Activated CD8-positive, alpha-beta memory T cell treated with anti-CD3 and anti-CD28 coated beads, Interleukin-2, amount 10 ng/mL, durations not matched to agents 7 days and 5 days (primary cell): ENCODE data around the gene PTPRD. TPM values are rescaled to one million over a fixed set of nuclear protein-coding genes. Genes with fewer than 3 reads are reported as not detected.
"Not testable (repeated sequence)": the region's sequence is repeated elsewhere in the genome, so short reads cannot be mapped to it uniquely, and the experiment has no call there.

ENCODE experiments used
- ATAC-seq: fragments of 150-1000 bp; cut with Tn5 transposase; one replicate; pipeline ENCODE4 v1.10.0; 2021; ENCODE audit warnings: moderate library complexity
- CTCF ChIA-PET: fragments of 350-600 bp; sonication (Branson Sonifier 250); formaldehyde crosslinking; loops from one replicate; lab custom pipeline; 2021; ENCODE audit warnings: antibody characterized with exemption; lab: Charles Lee
- DNase-seq: peaks from one replicate; pipeline ENCODE4 v3.0.0-alpha.2; 2020
- H3K27ac Mint-ChIP-seq: one replicate; pipeline ENCODE4 v1.8.0; 2021; ENCODE audit warnings: mild to moderate bottlenecking, mixed read lengths
- H3K27me3 Mint-ChIP-seq: one replicate; pipeline ENCODE4 v1.8.0; 2021; ENCODE audit warnings: mixed read lengths
- H3K36me3 Mint-ChIP-seq: one replicate; pipeline ENCODE4 v1.8.0; 2021; ENCODE audit warnings: mild to moderate bottlenecking, mixed read lengths
- H3K4me1 Mint-ChIP-seq: one replicate; pipeline ENCODE4 v1.8.0; 2021; ENCODE audit warnings: mixed read lengths
- H3K4me3 Mint-ChIP-seq: one replicate; pipeline ENCODE4 v1.8.0; 2021; ENCODE audit warnings: mild to moderate bottlenecking, moderate library complexity, mixed read lengths
- H3K9me3 Mint-ChIP-seq: one replicate; pipeline ENCODE4 v1.8.0; 2022; ENCODE audit warnings: low read depth, mixed read lengths
- total RNA-seq, 2 experiments: library from RNA; stranded (reverse); gene quantifications; one replicate each; pipeline ENCODE4 v1.2.3, GENCODE V29; 2021

PTPRD gene
- total RNA-seq, 2 experiments from 2014 or later: 0.07 TPM; not detected in 1

DNA sequence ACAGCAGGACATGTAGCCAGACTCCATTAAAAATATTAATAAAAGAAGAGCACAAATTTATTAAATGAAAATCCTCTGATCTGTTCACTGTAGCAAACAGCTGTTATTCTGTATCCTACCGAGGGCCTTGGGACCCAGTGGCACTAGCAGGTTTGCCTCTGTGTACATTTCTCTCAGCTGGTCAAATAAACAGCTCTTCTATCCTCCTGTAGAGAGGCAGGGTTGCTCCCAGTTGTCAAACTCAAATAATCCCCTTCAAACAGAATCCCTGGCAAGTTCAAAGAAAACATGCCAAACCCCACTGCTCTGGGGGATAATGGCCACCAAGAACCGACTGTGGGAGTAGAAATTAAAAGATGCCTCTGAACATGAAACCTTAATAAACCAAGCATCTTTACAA is 1551.2 kb downstream of the PTPRD start:
- CTCF ChIA-PET: no interaction called here
- Mint-ChIP-seq H3K9me3 (peaks cover 6% of the 10 kb centered on the region), H3K4me1 (no peaks in the 10 kb centered on the region), H3K27me3 (no peaks in the 10 kb centered on the region), H3K27ac (no peak overlapping the region), H3K36me3 (no peaks in the 10 kb centered on the region), H3K4me3 (no peak overlapping the region)
- ATAC-seq (no peak), DNase-seq (no peak)

DNA sequence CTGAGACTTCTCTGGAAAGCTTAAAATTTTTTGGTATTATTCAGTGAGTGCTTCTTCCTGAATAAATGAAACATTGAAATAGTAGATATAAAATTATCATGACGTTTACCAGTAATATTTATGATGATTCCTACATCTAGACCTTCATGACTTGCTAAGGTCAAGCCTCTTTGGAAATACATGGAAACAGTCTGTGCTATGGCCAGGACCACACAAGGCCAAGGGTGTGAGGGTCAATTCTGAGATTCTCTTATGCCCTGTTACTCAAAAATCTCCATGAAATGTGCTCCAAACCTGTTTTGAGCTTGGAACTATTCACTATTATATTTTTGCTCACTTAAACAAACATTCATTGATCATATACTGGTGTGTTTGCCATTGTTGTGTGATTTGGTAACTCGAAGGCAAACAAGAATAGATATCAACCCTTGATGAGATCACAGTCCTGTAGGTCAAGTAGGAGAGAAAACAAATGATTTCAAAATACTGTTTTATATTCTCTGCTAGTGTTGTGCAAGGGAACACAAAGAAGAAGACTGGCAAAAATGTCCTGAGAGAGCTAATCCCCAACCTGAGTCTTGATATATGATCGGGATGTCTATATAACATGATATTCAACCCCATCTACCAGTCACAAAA is 1558.3 kb downstream of the PTPRD start:
- Mint-ChIP-seq H3K27me3 (no peaks in the 10 kb centered on the region), H3K4me3 (no peak overlapping the region), H3K27ac (no peak overlapping the region), H3K9me3 (peaks cover 10% of the 10 kb centered on the region), H3K36me3 (no peaks in the 10 kb centered on the region), H3K4me1 (no peaks in the 10 kb centered on the region)
- no peak for ATAC-seq
- no peak for DNase-seq
- CTCF ChIA-PET: no interaction called here

DNA sequence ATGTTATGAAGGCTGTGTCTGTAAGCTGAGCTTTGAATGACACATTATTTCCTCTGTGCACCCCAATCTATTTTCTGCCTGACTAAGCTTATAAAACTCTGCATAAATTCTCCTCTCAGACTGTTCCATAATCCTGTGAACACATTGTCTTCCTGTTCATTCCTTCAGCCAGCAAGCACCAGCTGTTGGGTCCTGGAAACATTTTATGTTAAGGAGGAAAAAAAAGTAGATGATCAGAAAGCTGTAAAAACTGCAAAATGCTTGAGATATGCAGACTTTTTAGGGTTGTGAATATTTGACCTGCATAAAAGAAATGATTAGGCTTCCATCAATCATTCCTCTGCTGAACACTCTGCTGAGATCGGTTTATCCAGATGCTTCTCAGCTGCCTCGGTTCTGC is 1567.2 kb downstream of the PTPRD start:
- Mint-ChIP-seq H3K9me3 (no peaks in the 10 kb centered on the region), H3K27ac (no peak overlapping the region), H3K36me3 (no peaks in the 10 kb centered on the region), H3K4me3 (no peak overlapping the region), H3K4me1 (no peaks in the 10 kb centered on the region), H3K27me3 (no peaks in the 10 kb centered on the region)
- DNase-seq (no peak), ATAC-seq (no peak)
- CTCF ChIA-PET: no interaction called here

DNA sequence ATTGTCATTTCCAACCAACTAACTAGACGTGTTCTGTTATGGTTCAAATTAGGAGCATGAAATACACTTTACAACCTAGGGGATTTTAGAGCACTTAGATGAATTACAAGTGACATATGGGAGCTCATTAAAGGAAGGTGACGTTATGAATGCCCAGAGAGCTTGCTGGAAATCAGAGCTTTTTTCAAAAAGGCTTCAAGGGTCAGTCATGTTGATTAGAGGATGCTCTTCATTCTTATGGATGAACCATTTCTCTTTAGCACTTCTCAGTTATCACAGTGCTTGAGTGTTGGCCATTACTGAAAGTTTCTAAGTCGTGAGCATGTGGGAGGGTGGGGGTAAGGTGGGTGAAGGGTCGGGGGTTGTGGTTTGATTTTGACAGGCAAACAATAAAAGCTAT is 1567.7 kb downstream of the PTPRD start:
- Mint-ChIP-seq H3K27ac (no peak overlapping the region), H3K4me3 (no peak overlapping the region), H3K4me1 (no peaks in the 10 kb centered on the region), H3K9me3 (no peaks in the 10 kb centered on the region), H3K27me3 (no peaks in the 10 kb centered on the region), H3K36me3 (no peaks in the 10 kb centered on the region)
- CTCF ChIA-PET: no interaction called here
- no peak for ATAC-seq
- no peak for DNase-seq

DNA sequence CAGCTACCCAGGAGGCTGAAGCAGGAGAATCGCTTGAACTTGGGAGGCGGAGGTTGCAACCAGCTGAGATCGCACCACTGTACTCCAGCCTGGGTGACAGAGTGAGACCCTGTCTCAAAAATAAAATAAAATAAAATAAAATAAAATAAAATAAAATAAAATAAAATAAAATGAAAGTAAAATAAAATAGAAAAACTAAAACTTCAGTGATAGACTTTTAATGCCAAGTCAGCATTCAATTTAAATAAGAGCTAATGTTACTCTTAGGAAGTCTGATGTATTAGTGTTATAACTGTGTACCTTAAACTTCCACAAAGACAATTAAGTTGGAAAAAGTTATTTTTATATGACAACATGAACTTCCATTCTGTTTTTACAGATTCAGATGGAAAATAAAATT is 1569.0 kb downstream of the PTPRD start:
- H3K9me3 Mint-ChIP-seq, H3K27ac Mint-ChIP-seq, H3K27me3 Mint-ChIP-seq, CTCF ChIA-PET, DNase-seq, H3K36me3 Mint-ChIP-seq, H3K4me1 Mint-ChIP-seq, H3K4me3 Mint-ChIP-seq, ATAC-seq: not testable (repeated sequence)

DNA sequence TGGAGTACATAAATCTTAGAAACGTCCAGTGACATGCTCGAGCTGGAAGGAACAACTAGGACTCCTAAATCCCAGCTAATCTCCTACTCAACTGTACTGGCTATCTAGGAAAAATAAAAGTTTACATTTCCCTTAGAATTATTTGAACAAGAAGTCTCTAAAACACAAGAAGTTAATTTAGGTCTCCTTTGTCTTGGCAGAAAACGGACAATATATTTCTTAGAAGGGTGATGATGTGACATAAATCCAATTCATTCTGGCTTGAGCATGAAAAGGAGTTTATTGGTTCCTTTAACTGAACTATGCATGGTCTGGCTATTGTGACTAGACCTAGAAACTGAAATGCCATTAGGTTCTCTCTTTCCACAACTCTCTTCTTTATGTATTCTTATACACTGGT is 1571.0 kb downstream of the PTPRD start:
- no peaks in the 10 kb centered on the region for H3K9me3 Mint-ChIP-seq
- H3K36me3 Mint-ChIP-seq: no peaks in the 10 kb centered on the region
- H3K4me1 Mint-ChIP-seq: no peaks in the 10 kb centered on the region
- CTCF ChIA-PET: no interaction called here
- H3K27me3 Mint-ChIP-seq: no peaks in the 10 kb centered on the region
- DNase-seq (no peak), ATAC-seq (no peak)
- no peak overlapping the region for H3K27ac Mint-ChIP-seq
- H3K4me3 Mint-ChIP-seq: no peak overlapping the region

DNA sequence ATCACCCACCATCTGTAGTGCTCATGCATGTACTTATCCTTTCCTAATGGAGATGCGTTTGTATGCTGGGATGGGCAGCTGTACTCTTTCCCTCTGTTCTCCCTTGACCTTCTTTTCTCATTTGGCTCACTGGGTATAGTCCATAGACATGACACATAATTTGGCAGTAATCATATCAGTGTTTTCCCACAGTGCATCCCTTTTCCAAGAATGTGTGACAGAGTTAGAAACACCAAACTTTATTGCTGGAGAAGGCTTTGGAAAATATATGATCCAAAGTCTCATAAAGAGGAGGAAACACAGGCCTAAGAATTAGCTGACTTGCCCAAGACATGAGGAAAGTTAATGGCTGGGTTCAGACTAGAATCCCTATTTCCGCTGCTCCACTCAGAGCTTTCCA is 1579.8 kb downstream of the PTPRD start:
- Mint-ChIP-seq H3K27me3 (no peaks in the 10 kb centered on the region), H3K36me3 (no peaks in the 10 kb centered on the region), H3K4me1 (no peaks in the 10 kb centered on the region), H3K27ac (no peak overlapping the region), H3K4me3 (no peak overlapping the region), H3K9me3 (peaks cover 6% of the 10 kb centered on the region)
- CTCF ChIA-PET: no interaction called here
- ATAC-seq (no peak), DNase-seq (no peak)

DNA sequence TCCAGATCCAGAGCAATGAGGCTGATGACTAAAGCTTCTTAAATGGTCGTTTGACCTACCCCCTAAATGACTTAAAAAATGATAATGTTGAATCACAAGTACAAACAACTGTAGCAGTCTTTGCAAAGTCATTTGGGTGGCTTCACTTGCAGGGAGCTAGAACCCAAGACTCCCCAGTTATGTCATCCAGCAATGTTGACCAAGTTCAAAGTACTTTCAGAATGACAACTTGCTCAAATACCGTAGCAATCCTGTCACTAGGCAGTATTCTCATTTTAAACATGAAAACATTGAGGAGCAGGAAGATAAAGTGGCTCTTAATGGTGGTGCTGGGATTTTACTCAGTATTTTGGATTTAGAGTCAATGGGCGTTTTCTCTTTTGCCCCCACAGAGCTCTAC is 1596.2 kb downstream of the PTPRD start:
- DNase-seq: no peak

DNA sequence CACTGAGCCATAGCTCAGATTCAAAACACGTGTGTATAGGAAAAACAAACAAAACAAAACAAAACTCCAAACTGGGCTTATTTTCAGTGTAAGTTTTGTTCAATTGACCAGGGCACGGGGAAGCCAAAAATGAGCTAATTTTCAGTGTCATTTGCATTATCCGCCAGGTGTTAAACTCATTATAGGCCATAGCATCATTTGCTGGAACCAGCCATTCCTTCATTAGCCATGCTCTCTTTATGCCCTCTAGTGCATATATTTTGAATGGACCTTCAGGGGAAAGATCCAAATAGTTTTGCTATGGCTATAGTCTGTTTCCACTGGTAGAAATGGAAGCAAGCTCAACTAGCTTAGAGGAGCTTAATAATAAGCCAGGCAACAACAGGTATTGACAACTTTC is 1608.0 kb downstream of the PTPRD start:
- H3K9me3 Mint-ChIP-seq: no peaks in the 10 kb centered on the region
- no peaks in the 10 kb centered on the region for H3K4me1 Mint-ChIP-seq
- no peak for ATAC-seq
- no peaks in the 10 kb centered on the region for H3K36me3 Mint-ChIP-seq
- no peak for DNase-seq
- no peak overlapping the region for H3K27ac Mint-ChIP-seq
- CTCF ChIA-PET: no interaction called here
- no peaks in the 10 kb centered on the region for H3K27me3 Mint-ChIP-seq
- no peak overlapping the region for H3K4me3 Mint-ChIP-seq

More for the DNA sequence above, 1596.2 kb downstream of the PTPRD start:
- H3K4me1 Mint-ChIP-seq: no peaks in the 10 kb centered on the region
- no peaks in the 10 kb centered on the region for H3K36me3 Mint-ChIP-seq
- ATAC-seq: no peak
- no peaks in the 10 kb centered on the region for H3K9me3 Mint-ChIP-seq
- no peak overlapping the region for H3K4me3 Mint-ChIP-seq
- CTCF ChIA-PET: no interaction called here
- no peaks in the 10 kb centered on the region for H3K27me3 Mint-ChIP-seq
- no peak overlapping the region for H3K27ac Mint-ChIP-seq

DNA sequence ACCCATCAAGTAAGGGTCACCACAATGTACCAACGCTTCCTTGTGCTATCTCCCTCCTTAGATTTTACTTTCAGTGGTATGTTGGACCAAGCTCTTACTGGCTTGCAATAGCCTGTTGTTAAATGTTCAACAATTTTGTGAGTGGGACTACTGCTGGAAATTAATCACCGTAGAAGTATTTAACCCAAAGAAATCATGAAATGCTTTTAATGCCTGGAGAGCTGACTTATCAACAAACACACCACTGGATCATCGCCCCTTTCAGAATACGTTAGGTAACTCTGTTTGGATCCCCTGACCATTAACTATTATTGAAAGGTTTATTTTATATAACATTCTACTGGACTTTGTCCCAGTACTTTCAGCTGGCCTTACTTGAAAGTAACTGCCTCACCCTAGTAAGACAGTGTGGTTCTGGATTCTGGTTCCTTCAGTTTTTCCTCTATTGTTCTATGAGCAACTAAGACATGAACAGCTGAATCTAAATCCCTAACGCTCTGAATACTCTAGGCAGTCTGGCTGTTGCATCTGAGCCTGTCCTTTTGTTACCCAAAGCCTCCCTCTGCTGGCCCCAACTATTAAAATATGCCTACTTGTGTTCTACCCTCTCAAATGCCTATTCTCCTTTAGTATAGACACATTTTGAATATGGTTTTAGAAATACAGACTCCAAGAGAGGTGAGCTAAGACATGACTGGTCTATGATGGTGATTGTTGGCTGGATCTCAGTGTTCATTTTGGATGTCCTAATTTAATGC is 1609.8 kb downstream of the PTPRD start:
- Mint-ChIP-seq H3K4me1 (no peaks in the 10 kb centered on the region), H3K4me3 (no peak overlapping the region), H3K27ac (no peak overlapping the region), H3K27me3 (no peaks in the 10 kb centered on the region), H3K9me3 (no peaks in the 10 kb centered on the region), H3K36me3 (no peaks in the 10 kb centered on the region)
- CTCF ChIA-PET: no interaction called here
- ATAC-seq (no peak), DNase-seq (no peak)

DNA sequence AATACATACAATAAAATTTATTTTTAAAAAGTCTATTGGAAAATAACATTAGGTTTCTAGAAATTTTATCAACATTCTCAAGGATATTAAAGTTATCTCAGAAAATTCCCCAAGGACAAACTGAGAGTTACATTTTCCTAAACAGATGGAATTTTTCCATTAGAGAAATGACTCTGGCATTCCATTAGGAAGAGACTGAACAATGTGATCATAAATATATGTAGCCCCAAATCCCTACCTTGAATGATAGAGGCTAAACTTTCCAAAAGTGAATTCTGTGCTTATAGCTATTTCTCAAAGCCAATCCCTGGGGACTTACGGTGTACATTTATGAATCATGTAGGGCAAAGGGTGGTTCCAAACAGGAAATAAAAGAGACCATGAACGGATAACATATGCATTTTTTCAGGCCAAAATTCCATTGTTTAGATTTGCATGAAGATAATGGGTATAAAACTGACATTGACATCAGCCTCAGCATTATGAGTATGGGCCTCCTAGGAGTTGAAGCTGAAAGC is 1632.2 kb downstream of the PTPRD start:
- Mint-ChIP-seq H3K4me3 (no peak overlapping the region), H3K27ac (no peak overlapping the region), H3K9me3 (no peaks in the 10 kb centered on the region), H3K36me3 (no peaks in the 10 kb centered on the region), H3K4me1 (no peaks in the 10 kb centered on the region), H3K27me3 (no peaks in the 10 kb centered on the region)
- DNase-seq (no peak), ATAC-seq (no peak)
- CTCF ChIA-PET: no interaction called here

DNA sequence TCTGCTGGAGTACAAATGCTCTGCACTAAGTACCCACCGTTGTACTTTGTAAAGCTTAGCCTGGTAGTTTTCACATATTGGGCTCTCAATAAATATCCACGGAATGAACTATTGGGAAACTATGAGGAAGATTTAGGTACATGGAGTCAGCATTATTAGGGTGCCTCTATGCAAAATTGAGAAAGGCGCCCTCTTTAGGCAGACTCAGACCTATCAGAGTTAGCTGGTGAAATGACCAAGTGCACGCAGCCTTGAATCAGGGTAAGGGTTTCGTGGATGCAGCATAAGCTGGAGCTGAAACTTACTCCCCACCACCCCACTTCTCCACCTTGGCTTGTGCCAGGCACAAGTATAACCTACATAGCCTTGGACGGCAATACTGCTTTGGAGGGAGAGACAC is 1634.5 kb downstream of the PTPRD start:
- ATAC-seq: no peak
- H3K4me1 Mint-ChIP-seq: no peaks in the 10 kb centered on the region
- CTCF ChIA-PET: no interaction called here

DNA sequence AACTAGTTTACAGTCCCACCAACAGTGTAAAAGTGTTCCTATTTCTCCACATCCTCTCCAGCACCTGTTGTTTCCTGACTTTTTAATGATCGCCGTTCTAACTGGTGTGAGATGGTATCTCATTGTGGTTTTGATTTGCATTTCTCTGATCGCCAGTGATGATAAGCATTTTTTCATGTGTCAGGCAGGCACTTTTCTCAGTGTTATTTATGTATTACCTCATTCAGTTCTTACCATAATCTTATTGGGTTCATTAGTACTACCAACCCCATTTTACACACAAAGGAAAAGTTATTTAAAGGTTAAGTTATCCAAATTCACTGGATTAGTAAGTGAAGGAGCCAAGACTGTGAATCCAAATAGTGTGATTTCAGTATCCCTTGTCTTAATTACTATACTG is 1644.5 kb downstream of the PTPRD start:
- H3K4me1 Mint-ChIP-seq, H3K9me3 Mint-ChIP-seq, H3K36me3 Mint-ChIP-seq, CTCF ChIA-PET, H3K4me3 Mint-ChIP-seq, H3K27me3 Mint-ChIP-seq, H3K27ac Mint-ChIP-seq, ATAC-seq, DNase-seq: not testable (repeated sequence)

More for the DNA sequence above, 1634.5 kb downstream of the PTPRD start:
- Mint-ChIP-seq H3K27me3 (no peaks in the 10 kb centered on the region), H3K36me3 (no peaks in the 10 kb centered on the region), H3K9me3 (peaks cover under 1% of the 10 kb centered on the region), H3K27ac (no peak overlapping the region), H3K4me3 (no peak overlapping the region)
- no peak for DNase-seq

DNA sequence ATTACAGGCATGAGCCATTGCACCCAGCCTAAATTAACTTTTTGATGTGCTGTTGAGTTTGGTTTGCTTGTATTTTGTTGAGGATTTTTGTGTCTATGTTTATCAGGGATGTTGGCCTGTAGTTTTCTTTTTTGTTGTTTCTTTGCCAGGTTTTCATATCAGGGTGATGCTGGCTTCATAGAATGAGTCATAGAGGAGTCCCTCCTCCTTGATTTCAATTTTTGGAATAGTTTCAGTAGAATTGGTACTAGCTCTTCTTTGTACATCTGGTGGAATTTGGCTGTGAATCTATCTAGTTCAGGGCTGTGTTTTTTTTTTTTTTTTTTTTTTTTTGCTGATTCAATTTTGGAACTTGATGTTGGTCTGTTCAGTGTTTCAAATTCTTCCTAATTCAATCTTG is 1648.9 kb downstream of the PTPRD start:
- Mint-ChIP-seq H3K9me3 (peaks cover 4% of the 10 kb centered on the region), H3K36me3 (no peaks in the 10 kb centered on the region), H3K27ac (no peak overlapping the region), H3K4me3 (no peak overlapping the region), H3K27me3 (no peaks in the 10 kb centered on the region), H3K4me1 (no peaks in the 10 kb centered on the region)
- DNase-seq (no peak), ATAC-seq (no peak)
- CTCF ChIA-PET: no interaction called here
